IMR-90 (cell line): ENCODE results near the gene PDZD2.

Source experiments
- BHLHE40 ChIP-seq: fragments of 150-350 bp; IDR thresholded peaks from 2 replicates; pipeline ENCODE4 v1.6.1; 2016; ENCODE audit warnings: mild to moderate bottlenecking, low read depth, low read length
- CEBPB ChIP-seq: IDR thresholded peaks from 2 replicates; pipeline ENCODE4 v1.6.1; 2012; ENCODE audit warnings: low read depth, low read length, improper control_type of control experiment
- CTCF ChIP-seq: conservative IDR thresholded peaks from 2 replicates; pipeline ENCODE4 v1.5.1; 2012; ENCODE audit warnings: mild to moderate bottlenecking, low read depth, low read length, improper control_type of control experiment
- ELK1 ChIP-seq: fragments of 150-350 bp; IDR thresholded peaks from 2 replicates; pipeline ENCODE4 v1.6.1; 2016; ENCODE audit warnings: low read depth, mild to moderate bottlenecking, low read length, moderate library complexity, borderline replicate concordance
- FOS ChIP-seq: fragments of 150-350 bp; IDR thresholded peaks from 2 replicates; pipeline ENCODE4 v1.6.1; 2016; ENCODE audit warnings: low read depth, low read length
- MAFK ChIP-seq: IDR thresholded peaks from 2 replicates; pipeline ENCODE4 v1.6.1; 2012; ENCODE audit warnings: low read depth, low read length, improper control_type of control experiment
- MAZ ChIP-seq: IDR thresholded peaks from 2 replicates; pipeline ENCODE4 v1.6.1; 2012; ENCODE audit warnings: low read depth, mild to moderate bottlenecking, low read length, improper control_type of control experiment, moderate library complexity, borderline replicate concordance
- MXI1 ChIP-seq: IDR thresholded peaks from 2 replicates; pipeline ENCODE4 v1.6.1; 2012; ENCODE audit warnings: low read depth, mild to moderate bottlenecking, low read length, moderate library complexity, borderline replicate concordance
- POLR2A ChIP-seq: IDR thresholded peaks from 2 replicates; pipeline ENCODE4 v1.6.1; 2012; ENCODE audit warnings: mild to moderate bottlenecking, low read depth, low read length
- RAD21 ChIP-seq: IDR thresholded peaks from 2 replicates; pipeline ENCODE4 v1.6.1; 2012; ENCODE audit warnings: low read length, improper control_type of control experiment
- RCOR1 ChIP-seq: IDR thresholded peaks from 2 replicates; pipeline ENCODE4 v1.6.1; 2012; ENCODE audit warnings: mild to moderate bottlenecking, low read length, improper control_type of control experiment; ENCODE audit not compliant: insufficient replicate concordance
- RFX5 ChIP-seq: IDR thresholded peaks from 2 replicates; pipeline ENCODE4 v1.8.0; 2012; ENCODE audit warnings: low read depth, mild to moderate bottlenecking, low read length, moderate library complexity
- SMC3 ChIP-seq: fragments of 150-350 bp; IDR thresholded peaks from 2 replicates; pipeline ENCODE4 v1.6.1; 2016; ENCODE audit warnings: low read depth, mild to moderate bottlenecking, antibody characterized with exemption, low read length, moderate library complexity
- USF2 ChIP-seq: fragments of 150-350 bp; IDR thresholded peaks from 2 replicates; pipeline ENCODE4 v1.6.1; 2017; ENCODE audit warnings: mild to moderate bottlenecking, antibody characterized with exemption, low read length, low read depth

- TF ChIP-seq CTCF (no peak), MXI1 (no peak), RAD21 (no peak), BHLHE40 (no peak), USF2 (no peak), POLR2A (no peak), MAZ (no peak), RCOR1 (no peak), RFX5 (no peak), SMC3 (no peak), CEBPB (no peak), FOS (no peak), MAFK (no peak), ELK1 (no peak)
Measured at GRCh38 chr5:31702712-31703111, 63.8 kb downstream of the PDZD2 start.
